ENCODE data around the gene SYDE1. TPM values are rescaled to one million over a fixed set of nuclear protein-coding genes. Genes with fewer than 3 reads are reported as not detected.

SYDE1 gene
- total and polyA plus RNA-seq, 9 donors: 10.9 to 26.0 (median 19.0) TPM

Other genes with a start within 250 kb of the SYDE1 start
- gene OR7A17, start 221.3 kb upstream of the SYDE1 start, total RNA-seq: not detected
- under 1 TPM in 1 of 8 donors, not detected in 7; 0.12 TPM for gene OR7A17, start 221.3 kb upstream of the SYDE1 start, polyA plus RNA-seq (ENCODE audit: insufficient read depth in 1 of 8, insufficient read length in 8 of 8, low replicate concordance in 1 of 8)
- gene OR7C2, start 165.9 kb upstream of the SYDE1 start, total RNA-seq: not detected
- not detected for gene OR7C2, start 165.9 kb upstream of the SYDE1 start, polyA plus RNA-seq (ENCODE audit: insufficient read depth in 1 of 8, insufficient read length in 8 of 8, low replicate concordance in 1 of 8)
- 0.09 TPM for gene SLC1A6, start 127.5 kb upstream of the SYDE1 start, total RNA-seq
- 1 to 10 TPM in 1 of 8 donors, under 1 TPM in 6, not detected in 1; 0.13 to 3.3 (median 0.29) TPM for gene SLC1A6, start 127.5 kb upstream of the SYDE1 start, polyA plus RNA-seq (ENCODE audit: insufficient read depth in 1 of 8, insufficient read length in 8 of 8, low replicate concordance in 1 of 8)
- gene CASP14, start 57.9 kb upstream of the SYDE1 start, total RNA-seq: not detected
- gene CASP14, start 57.9 kb upstream of the SYDE1 start, polyA plus RNA-seq (ENCODE audit: insufficient read depth in 1 of 8, insufficient read length in 8 of 8, low replicate concordance in 1 of 8): under 1 TPM in 5 of 8 donors, not detected in 3; 0.04 to 0.17 (median 0.12) TPM
- not detected for gene OR1I1, start 25.2 kb upstream of the SYDE1 start, total RNA-seq
- gene OR1I1, start 25.2 kb upstream of the SYDE1 start, polyA plus RNA-seq (ENCODE audit: insufficient read depth in 1 of 8, insufficient read length in 8 of 8, low replicate concordance in 1 of 8): under 1 TPM in 4 of 8 donors, not detected in 4; 0.04 to 0.19 (median 0.05) TPM
- 63.1 TPM for gene NOTCH3, start 93.6 kb downstream of the SYDE1 start, total RNA-seq
- 100 to 1,000 TPM; 118 to 241 (median 182) TPM for gene NOTCH3, start 93.6 kb downstream of the SYDE1 start, polyA plus RNA-seq (ENCODE audit: insufficient read depth in 1 of 8, insufficient read length in 8 of 8, low replicate concordance in 1 of 8)
- 0.13 TPM for gene EPHX3, start 125.0 kb downstream of the SYDE1 start, total RNA-seq
- gene EPHX3, start 125.0 kb downstream of the SYDE1 start, polyA plus RNA-seq (ENCODE audit: insufficient read depth in 1 of 8, insufficient read length in 8 of 8, low replicate concordance in 1 of 8): 1 to 10 TPM in 1 of 8 donors, under 1 TPM in 7; 0.35 to 1.7 (median 0.61) TPM
- 14.5 TPM for gene BRD4, start 225.1 kb downstream of the SYDE1 start, total RNA-seq
- 10 to 100 TPM; 25.5 to 51.5 (median 38.1) TPM for gene BRD4, start 225.1 kb downstream of the SYDE1 start, polyA plus RNA-seq (ENCODE audit: insufficient read depth in 1 of 8, insufficient read length in 8 of 8, low replicate concordance in 1 of 8)